Measurements from ENCODE around the gene CDH2. TPM values are rescaled to one million over a fixed set of nuclear protein-coding genes. Genes with fewer than 3 reads are reported as not detected.

CDH2 gene
- not detected for polyA plus RNA-seq

- Mint-ChIP-seq H3K27me3 (peaks cover 37% of the 10 kb centered on the region), H3K9me3 (peaks cover 0 to 2% (median 0%) of the 10 kb centered on the region in 3 donors), H3K36me3 (no peaks in the 10 kb centered on the region), H3K4me1 (peaks cover 0 to 9% (median 4%) of the 10 kb centered on the region in 3 donors), H3K4me3 (peak within 1 kb of the TSS in 3 of 4 donors; percentile 12 to 83 (median 68)), H3K27ac (peak within 1 kb of the TSS in 1 of 3 donors; percentile 78)
Observed at GRCh38 chr18:28176948-28177827, at the start of gene CDH2. CDH2 (minus strand) TSS chr18:28177130; CDS start chr18:28177022, 108 bp downstream.

- H3K27me3 Mint-ChIP-seq: no peaks in the 10 kb centered on the region
- H3K4me3 Mint-ChIP-seq: no peak overlapping the region
- peaks cover 0 to 10% (median 7%) of the 10 kb centered on the region in 3 donors for H3K9me3 Mint-ChIP-seq
- no peaks in the 10 kb centered on the region for H3K36me3 Mint-ChIP-seq
- H3K4me1 Mint-ChIP-seq: no peaks in the 10 kb centered on the region
- no peak overlapping the region for H3K27ac Mint-ChIP-seq
Observed at GRCh38 chr18:28212060-28212459, 35.1 kb upstream of the CDH2 start.

- no peaks in the 10 kb centered on the region for H3K27me3 Mint-ChIP-seq
- H3K27ac Mint-ChIP-seq: no peak overlapping the region
- H3K4me3 Mint-ChIP-seq: no peak overlapping the region
- no peaks in the 10 kb centered on the region for H3K36me3 Mint-ChIP-seq
- H3K9me3 Mint-ChIP-seq: peaks cover 7 to 8% (median 7%) of the 10 kb centered on the region in 3 donors
- H3K4me1 Mint-ChIP-seq: no peaks in the 10 kb centered on the region
Observed at GRCh38 chr18:28208712-28209265, 31.9 kb upstream of the CDH2 start.

- Mint-ChIP-seq H3K27ac (no peak overlapping the region), H3K9me3 (peaks cover 7 to 9% (median 7%) of the 10 kb centered on the region in 3 donors), H3K27me3 (no peaks in the 10 kb centered on the region), H3K36me3 (no peaks in the 10 kb centered on the region), H3K4me1 (no peaks in the 10 kb centered on the region), H3K4me3 (no peak overlapping the region)
Observed at GRCh38 chr18:28208268-28208667, 31.3 kb upstream of the CDH2 start.

GRCh38 chr18:28204154-28204553 lies 27.2 kb upstream of the CDH2 start:
- no peak overlapping the region for H3K27ac Mint-ChIP-seq
- no peaks in the 10 kb centered on the region for H3K27me3 Mint-ChIP-seq
- no peaks in the 10 kb centered on the region for H3K4me1 Mint-ChIP-seq
- no peaks in the 10 kb centered on the region for H3K36me3 Mint-ChIP-seq
- no peak overlapping the region for H3K4me3 Mint-ChIP-seq
- peaks cover 10 to 14% (median 10%) of the 10 kb centered on the region in 3 donors for H3K9me3 Mint-ChIP-seq

GRCh38 chr18:28201056-28201455 lies 24.1 kb upstream of the CDH2 start:
- Mint-ChIP-seq H3K4me3 (no peak overlapping the region), H3K27ac (no peak overlapping the region), H3K9me3 (peaks cover 3 to 7% (median 7%) of the 10 kb centered on the region in 3 donors)

GRCh38 chr18:28198620-28199019 lies 21.7 kb upstream of the CDH2 start:
- H3K4me3 Mint-ChIP-seq: no peak overlapping the region
- H3K27ac Mint-ChIP-seq: no peak overlapping the region
- no peaks in the 10 kb centered on the region for H3K36me3 Mint-ChIP-seq
- no peaks in the 10 kb centered on the region for H3K4me1 Mint-ChIP-seq
- H3K9me3 Mint-ChIP-seq: peaks cover 3 to 5% (median 3%) of the 10 kb centered on the region in 3 donors
- H3K27me3 Mint-ChIP-seq: no peaks in the 10 kb centered on the region

More at GRCh38 chr18:28201056-28201455, 24.1 kb upstream of the CDH2 start:
- H3K4me1 Mint-ChIP-seq: no peaks in the 10 kb centered on the region
- H3K27me3 Mint-ChIP-seq: no peaks in the 10 kb centered on the region
- H3K36me3 Mint-ChIP-seq: no peaks in the 10 kb centered on the region

- Mint-ChIP-seq H3K27me3 (no peaks in the 10 kb centered on the region), H3K27ac (no peak overlapping the region), H3K4me3 (no peak overlapping the region), H3K9me3 (peaks cover 0 to 3% (median 1%) of the 10 kb centered on the region in 3 donors), H3K36me3 (no peaks in the 10 kb centered on the region), H3K4me1 (no peaks in the 10 kb centered on the region)
Observed at GRCh38 chr18:28193177-28193778, 16.3 kb upstream of the CDH2 start.

- no peak overlapping the region for H3K4me3 Mint-ChIP-seq
- peak overlapping the region in 1 of 3 donors; percentile 57 for H3K27ac Mint-ChIP-seq
- no peaks in the 10 kb centered on the region for H3K27me3 Mint-ChIP-seq
- H3K4me1 Mint-ChIP-seq: no peaks in the 10 kb centered on the region
- peaks cover 0 to 3% (median 1%) of the 10 kb centered on the region in 3 donors for H3K9me3 Mint-ChIP-seq
- H3K36me3 Mint-ChIP-seq: no peaks in the 10 kb centered on the region
Observed at GRCh38 chr18:28189400-28190239, 12.7 kb upstream of the CDH2 start.

GRCh38 chr18:28185121-28185520 lies 8.2 kb upstream of the CDH2 start:
- Mint-ChIP-seq H3K27ac (no peak overlapping the region), H3K4me1 (no peaks in the 10 kb centered on the region), H3K4me3 (no peak overlapping the region), H3K36me3 (no peaks in the 10 kb centered on the region), H3K27me3 (peaks cover 3% of the 10 kb centered on the region), H3K9me3 (peaks cover 1 to 5% (median 3%) of the 10 kb centered on the region in 3 donors)

GRCh38 chr18:28183418-28184078 lies 6.6 kb upstream of the CDH2 start:
- Mint-ChIP-seq H3K36me3 (no peaks in the 10 kb centered on the region), H3K4me3 (no peak overlapping the region), H3K27me3 (peaks cover 12% of the 10 kb centered on the region), H3K4me1 (peaks cover 0 to under 1% (median 0%) of the 10 kb centered on the region in 3 donors), H3K9me3 (peaks cover 0 to 5% (median 0%) of the 10 kb centered on the region in 3 donors), H3K27ac (no peak overlapping the region)

- Mint-ChIP-seq H3K27me3 (peaks cover 17% of the 10 kb centered on the region), H3K9me3 (peaks cover 0 to 5% (median 0%) of the 10 kb centered on the region in 3 donors), H3K4me3 (no peak overlapping the region), H3K36me3 (no peaks in the 10 kb centered on the region), H3K4me1 (peaks cover 0 to 4% (median 3%) of the 10 kb centered on the region in 3 donors), H3K27ac (no peak overlapping the region)
Observed at GRCh38 chr18:28181616-28182015, 4.7 kb upstream of the CDH2 start.

- Mint-ChIP-seq H3K4me1 (peaks cover 0 to 9% (median 4%) of the 10 kb centered on the region in 3 donors), H3K27ac (no peak overlapping the region), H3K36me3 (no peaks in the 10 kb centered on the region), H3K9me3 (peaks cover 0 to 4% (median 0%) of the 10 kb centered on the region in 3 donors), H3K27me3 (peaks cover 37% of the 10 kb centered on the region), H3K4me3 (no peak overlapping the region)
Observed at GRCh38 chr18:28178720-28179119, 1.8 kb upstream of the CDH2 start.

Measured in IgD-negative memory B cell (primary cell).